ENCODE data around the gene RBPMS2. TPM values are rescaled to one million over a fixed set of nuclear protein-coding genes. Genes with fewer than 3 reads are reported as not detected.
A peak's percentile ranks its signal among the peaks of the same experiment; 100 is the strongest.

RBPMS2 gene
- total and polyA plus RNA-seq, 2 donors (not counting 1 experiment from before 2014, with no cell fraction given) = 0.47 to 0.63 TPM

GRCh38 chr15:64749999-64750657 is 25.3 kb downstream of the RBPMS2 start:
- no peak for TF ChIP-seq CTCF (IDR thresholded peaks at IDR 0.05)
- TF ChIP-seq EZH2 (IDR thresholded peaks at IDR 0.05; ENCODE audit: borderline replicate concordance, insufficient read depth, low read depth, low read length, poor library complexity, severe bottlenecking) = no peak
- no peaks in the 10 kb centered on the region for H4K20me1 ChIP-seq (ENCODE audit: control insufficient read depth, insufficient read depth, low read length, poor library complexity, severe bottlenecking)
- peak overlapping the region; percentile 50 for H3K27ac Mint-ChIP-seq
- POLR2A ChIA-PET = interaction anchor here (0.7 kb wide), 1 partner anchor 453 kb away, joined by 3 read pairs; no protein-coding TSS in a partner anchor
- CTCF ChIA-PET = interaction anchor here (1.0 to 1.8 kb wide), 3 partner anchors 59 to 78 kb away, joined by 3 to 5 read pairs (median 4); no protein-coding TSS in a partner anchor
- H3K4me1 Mint-ChIP-seq = peaks cover 29% of the 10 kb centered on the region
- H3K27ac ChIP-seq (ENCODE audit: low read length in 2 of 2) = no peak overlapping the region
- peaks cover 0 to 3% (median 0%) of the 10 kb centered on the region in 3 donors for H3K9me3 ChIP-seq (ENCODE audit: control extremely low read depth in 1 of 3, control insufficient read depth in 2 of 3, insufficient read depth in 1 of 3, low read length in 2 of 3)
- no peak for ATAC-seq (ENCODE audit: low read depth)
- no peaks in the 10 kb centered on the region for H3K36me3 ChIP-seq (replicated peaks in 1 of 2; ENCODE audit: control extremely low read depth in 1 of 2, control insufficient read depth in 1 of 2, extremely low read depth in 1 of 2, insufficient read depth in 2 of 2, low read length in 1 of 2)
- H3K9me3 Mint-ChIP-seq (ENCODE audit: insufficient read depth) = no peaks in the 10 kb centered on the region
- no peak overlapping the region for H3K4me2 ChIP-seq (replicated peaks; ENCODE audit: low read depth, low read length, poor library complexity, severe bottlenecking)
- no peak overlapping the region for H3K9ac ChIP-seq (ENCODE audit: low read length)
- H3K27me3 ChIP-seq (replicated peaks in 1 of 4; ENCODE audit: control extremely low read depth in 1 of 4, control insufficient read depth in 3 of 4, insufficient read depth in 4 of 4, low read length in 3 of 4) = peaks cover 0 to 4% (median 0%) of the 10 kb centered on the region in 4 experiments
- H3K79me2 ChIP-seq (ENCODE audit: control insufficient read depth, insufficient read depth, low read length) = no peaks in the 10 kb centered on the region
- no peak overlapping the region for H2AFZ ChIP-seq (ENCODE audit: insufficient read depth, low read depth, low read length, poor library complexity, severe bottlenecking)
- peaks cover 4% of the 10 kb centered on the region for H3K27me3 Mint-ChIP-seq
- no peak overlapping the region for H3K4me3 Mint-ChIP-seq
- DNase-seq = no peak
- H3K4me1 ChIP-seq (ENCODE audit: control insufficient read depth in 2 of 2, insufficient read depth in 2 of 2, low read length in 2 of 2) = peaks cover 24 to 30% of the 10 kb centered on the region in 2 donors
- intact Hi-C loops (cut with micrococcal nuclease) = no loop called here
- WGBS (ENCODE audit: insufficient coverage) = 87% methylated on average over 21 of the region's 21 CpGs
- H3K4me3 ChIP-seq (ENCODE audit: control extremely low read depth in 1 of 5, extremely low read depth in 1 of 5, insufficient read depth in 1 of 5, low read depth in 2 of 5, low read length in 4 of 5) = no peak overlapping the region

GRCh38 chr15:64749167-64749566 is 26.2 kb downstream of the RBPMS2 start:
- H3K9me3 ChIP-seq (ENCODE audit: control extremely low read depth in 1 of 3, control insufficient read depth in 2 of 3, insufficient read depth in 1 of 3, low read length in 2 of 3) = peaks cover 0 to 3% (median 0%) of the 10 kb centered on the region in 3 donors
- H3K9me3 Mint-ChIP-seq (ENCODE audit: insufficient read depth) = no peaks in the 10 kb centered on the region
- H3K36me3 ChIP-seq (replicated peaks in 1 of 2; ENCODE audit: control extremely low read depth in 1 of 2, control insufficient read depth in 1 of 2, extremely low read depth in 1 of 2, insufficient read depth in 2 of 2, low read length in 1 of 2) = no peaks in the 10 kb centered on the region
- no peak overlapping the region for H3K4me3 ChIP-seq (ENCODE audit: control extremely low read depth in 1 of 5, extremely low read depth in 1 of 5, insufficient read depth in 1 of 5, low read depth in 2 of 5, low read length in 4 of 5)
- WGBS (ENCODE audit: insufficient coverage) = 94% methylated on average over 8 of the region's 11 CpGs
- H3K9ac ChIP-seq (ENCODE audit: low read length) = no peak overlapping the region
- peaks cover 19% of the 10 kb centered on the region for H3K4me1 Mint-ChIP-seq
- peaks cover 0 to 4% (median 0%) of the 10 kb centered on the region in 4 experiments for H3K27me3 ChIP-seq (replicated peaks in 1 of 4; ENCODE audit: control extremely low read depth in 1 of 4, control insufficient read depth in 3 of 4, insufficient read depth in 4 of 4, low read length in 3 of 4)
- H3K27ac Mint-ChIP-seq = no peak overlapping the region
- intact Hi-C loops (cut with micrococcal nuclease) = no loop called here
- no peak overlapping the region for H3K27ac ChIP-seq (ENCODE audit: low read length in 2 of 2)
- H3K27me3 Mint-ChIP-seq = peaks cover 4% of the 10 kb centered on the region
- ChIA-PET CTCF (interaction anchor here (1.8 kb wide), 1 partner anchor 61 kb away, joined by 3 read pairs; no protein-coding TSS in a partner anchor), POLR2A (interaction anchor here (0.7 kb wide), 1 partner anchor 454 kb away, joined by 3 read pairs; no protein-coding TSS in a partner anchor)
- peaks cover 15 to 21% of the 10 kb centered on the region in 2 donors for H3K4me1 ChIP-seq (ENCODE audit: control insufficient read depth in 2 of 2, insufficient read depth in 2 of 2, low read length in 2 of 2)
- TF ChIP-seq CTCF (IDR thresholded peaks at IDR 0.05) = no peak
- TF ChIP-seq EZH2 (IDR thresholded peaks at IDR 0.05; ENCODE audit: borderline replicate concordance, insufficient read depth, low read depth, low read length, poor library complexity, severe bottlenecking) = no peak
- H3K4me2 ChIP-seq (replicated peaks; ENCODE audit: low read depth, low read length, poor library complexity, severe bottlenecking) = no peak overlapping the region
- H2AFZ ChIP-seq (ENCODE audit: insufficient read depth, low read depth, low read length, poor library complexity, severe bottlenecking) = no peak overlapping the region
- no peak overlapping the region for H3K4me3 Mint-ChIP-seq
- DNase-seq (no peak), ATAC-seq (ENCODE audit: low read depth) (no peak)
- H4K20me1 ChIP-seq (ENCODE audit: control insufficient read depth, insufficient read depth, low read length, poor library complexity, severe bottlenecking) = no peaks in the 10 kb centered on the region
- H3K79me2 ChIP-seq (ENCODE audit: control insufficient read depth, insufficient read depth, low read length) = no peaks in the 10 kb centered on the region

Measured in B cell (primary cell).